CD14-positive monocyte (primary cell): ENCODE results near the gene LGALS8. TPM values are rescaled to one million over a fixed set of nuclear protein-coding genes. Genes with fewer than 3 reads are reported as not detected.

ENCODE experiments used
- DNase-seq, 3 donors: peaks; one replicate each; pipeline ENCODE4 v3.0.0-alpha.2; 2011 to 2022
- H2AFZ ChIP-seq: 2 replicates; pipeline ENCODE4 v1.6.0; 2012; ENCODE audit warnings: mild to moderate bottlenecking, low read depth, low read length, inconsistent platforms; ENCODE audit not compliant: insufficient read depth, poor library complexity, severe bottlenecking
- H3K27ac ChIP-seq, 2 donors: 1 replicate in 1 of 2; 2 replicates in 1 of 2; pipeline ENCODE4 v1.5.1; 2012 to 2013; ENCODE audit warnings: low read length in 2 of 2, control low read depth in 1 of 2, inconsistent platforms in 1 of 2, low read depth in 1 of 2, mild to moderate bottlenecking in 1 of 2
- H3K27me3 ChIP-seq, 2 donors: one replicate each; pipeline versions ENCODE4 v1.6.0 to v1.6.1; 2011 to 2013; ENCODE audit warnings: low read length in 2 of 2; ENCODE audit not compliant: control insufficient read depth in 2 of 2, insufficient read depth in 2 of 2
- H3K36me3 ChIP-seq, 2 donors: replicated peaks in 1 of 2; 1 replicate in 1 of 2; 2 replicates in 1 of 2; pipeline versions ENCODE4 v1.5.1 to v1.6.1; 2012 to 2013; ENCODE audit warnings: low read length in 2 of 2, control low read depth in 1 of 2, inconsistent platforms in 1 of 2, mild to moderate bottlenecking in 1 of 2; ENCODE audit not compliant: insufficient read depth in 2 of 2, control insufficient read depth in 1 of 2
- H3K4me1 ChIP-seq, 2 donors: 1 replicate in 1 of 2; 2 replicates in 1 of 2; pipeline versions ENCODE4 v1.5.1 to v1.6.1; 2012 to 2013; ENCODE audit warnings: low read length in 2 of 2, control low read depth in 1 of 2, inconsistent platforms in 1 of 2, mild to moderate bottlenecking in 1 of 2, moderate library complexity in 1 of 2; ENCODE audit not compliant: insufficient read depth in 2 of 2, control insufficient read depth in 1 of 2
- H3K4me2 ChIP-seq: replicated peaks from 2 replicates; pipeline ENCODE3; 2012; ENCODE audit warnings: low read length, moderate library complexity, mild to moderate bottlenecking; ENCODE audit not compliant: poor library complexity, severe bottlenecking; ENCODE audit errors: extremely low read depth
- H3K4me3 ChIP-seq, 3 experiments: fragments of 200-600 bp in 1 of 3; sonication (generic) in 1 of 3; replicated peaks in 1 of 3; 1 replicate in 2 of 3; 2 replicates in 1 of 3; pipeline ENCODE4 v1.5.1; 2011 to 2013; ENCODE audit warnings: low read length in 3 of 3, mild to moderate bottlenecking in 3 of 3, control low read depth in 2 of 3, low read depth in 2 of 3, inconsistent platforms in 1 of 3, moderate library complexity in 1 of 3
- H3K79me2 ChIP-seq: 2 replicates; pipeline ENCODE4 v1.6.0; 2012; ENCODE audit warnings: mild to moderate bottlenecking, control low read depth, inconsistent platforms, low read length, moderate library complexity; ENCODE audit not compliant: insufficient read depth
- H3K9ac ChIP-seq: 2 replicates; pipeline ENCODE4 v1.6.0; 2017; ENCODE audit warnings: low read length, mild to moderate bottlenecking; ENCODE audit not compliant: insufficient read depth, poor library complexity, severe bottlenecking
- H3K9me3 ChIP-seq, 2 donors: replicated peaks in 1 of 2; 1 replicate in 1 of 2; 2 replicates in 1 of 2; pipeline versions ENCODE4 v1.5.1 to v1.6.1; 2012 to 2013; ENCODE audit warnings: low read length in 2 of 2, control low read depth in 1 of 2; ENCODE audit not compliant: control insufficient read depth in 1 of 2, insufficient read depth in 1 of 2
- H4K20me1 ChIP-seq: 2 replicates; pipeline ENCODE4 v1.6.0; 2012; ENCODE audit warnings: mild to moderate bottlenecking, low read length, control low read depth, moderate library complexity; ENCODE audit not compliant: insufficient read depth
- H3K27ac Mint-ChIP-seq, 7 donors: one replicate each; pipeline ENCODE4 v1.8.0; 2020; ENCODE audit warnings: mild to moderate bottlenecking in 7 of 7, mixed read lengths in 7 of 7, moderate library complexity in 6 of 7, inconsistent platforms in 2 of 7
- H3K27me3 Mint-ChIP-seq, 3 donors: one replicate each; pipeline ENCODE4 v1.8.0; 2021 to 2022; ENCODE audit warnings: low read depth in 3 of 3, mild to moderate bottlenecking in 3 of 3, mixed read lengths in 3 of 3, moderate library complexity in 3 of 3, inconsistent platforms in 1 of 3
- H3K36me3 Mint-ChIP-seq, 2 donors: one replicate each; pipeline ENCODE4 v1.8.0; 2020; ENCODE audit warnings: mixed read lengths in 2 of 2, inconsistent platforms in 1 of 2, mild to moderate bottlenecking in 1 of 2
- H3K4me1 Mint-ChIP-seq: one replicate; pipeline ENCODE4 v1.8.0; 2020; ENCODE audit warnings: mild to moderate bottlenecking, mixed read lengths
- H3K4me3 Mint-ChIP-seq, 2 donors: one replicate each; pipeline ENCODE4 v1.8.0; 2020; ENCODE audit warnings: mild to moderate bottlenecking in 2 of 2, mixed read lengths in 2 of 2, moderate library complexity in 1 of 2
- H3K9me3 Mint-ChIP-seq, 7 donors: one replicate each; pipeline ENCODE4 v1.8.0; 2020 to 2022; ENCODE audit warnings: mixed read lengths in 7 of 7, mild to moderate bottlenecking in 6 of 7, moderate library complexity in 6 of 7, inconsistent platforms in 2 of 7
- CTCF ChIP-seq: fragments of 200-600 bp; IDR thresholded peaks from one replicate; pipeline ENCODE4 v1.8.0; 2022; ENCODE audit warnings: antibody characterized with exemption, mild to moderate bottlenecking
- WGBS: methylation state at CpG from one replicate; pipeline ENCODE4 v1.1.5; 2013; ENCODE audit warnings: missing lambda C conversion rate; ENCODE audit not compliant: insufficient coverage; 5-methylcytosine and 5-hydroxymethylcytosine counted together
- intact Hi-C, 2 donors: fragments of 100-400 bp; cut with micrococcal nuclease; formaldehyde crosslinking; loops; one replicate each; pipeline versions ENCODE4 v1.15.0 to v1.15.1; 2023
- polyA plus RNA-seq, 3 donors: library from polyadenylated mRNA; depleted of rRNA in 1 of 3; unstranded in 2 of 3; stranded (reverse) in 1 of 3; fragments of 300-500 nt in 2 of 3; fragments of >200 nt in 1 of 3; fragmentation: Illumina TruSeq in 2 of 3; gene quantifications; 1 replicate in 2 of 3; 2 replicates in 1 of 3; pipeline ENCODE4 v1.2.3, GENCODE V29; 2012 to 2021

LGALS8 gene
- polyA plus RNA-seq, 3 donors: 58.9 to 84.6 (median 75.7) TPM

DNA sequence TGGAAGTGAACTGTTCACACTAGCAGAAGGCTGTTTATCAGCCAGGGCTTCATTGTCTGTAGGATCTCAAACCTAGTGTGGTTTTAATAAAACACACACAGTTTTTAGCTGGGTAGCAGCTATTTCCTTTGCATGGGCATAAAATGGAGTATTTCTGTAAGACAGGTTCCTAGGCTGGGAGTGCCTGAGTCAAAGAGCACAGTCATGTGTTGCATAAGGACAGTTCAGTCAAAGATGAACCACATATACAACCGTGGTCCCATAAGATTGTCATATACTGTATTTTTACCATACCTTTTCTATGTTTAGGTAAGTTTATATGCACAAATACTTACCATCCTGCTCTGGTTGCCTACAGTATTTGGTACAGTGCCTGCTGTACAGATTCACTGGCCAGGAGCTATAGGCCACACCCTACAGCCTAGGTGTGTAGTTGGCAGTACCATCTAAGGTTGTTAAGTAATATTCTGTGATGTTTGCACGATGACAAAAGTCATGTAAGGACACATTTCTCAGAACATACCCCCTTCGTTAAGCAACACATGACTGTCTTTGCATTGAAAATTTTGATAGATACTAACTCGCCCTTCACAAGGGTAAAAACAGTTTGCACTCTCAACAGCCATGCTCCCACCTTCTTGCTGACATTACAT is 17.2 kb downstream of the LGALS8 start:
- no peak for TF ChIP-seq CTCF
- H3K36me3 Mint-ChIP-seq: peaks cover 89 to 96% of the 10 kb centered on the region in 2 donors

DNA sequence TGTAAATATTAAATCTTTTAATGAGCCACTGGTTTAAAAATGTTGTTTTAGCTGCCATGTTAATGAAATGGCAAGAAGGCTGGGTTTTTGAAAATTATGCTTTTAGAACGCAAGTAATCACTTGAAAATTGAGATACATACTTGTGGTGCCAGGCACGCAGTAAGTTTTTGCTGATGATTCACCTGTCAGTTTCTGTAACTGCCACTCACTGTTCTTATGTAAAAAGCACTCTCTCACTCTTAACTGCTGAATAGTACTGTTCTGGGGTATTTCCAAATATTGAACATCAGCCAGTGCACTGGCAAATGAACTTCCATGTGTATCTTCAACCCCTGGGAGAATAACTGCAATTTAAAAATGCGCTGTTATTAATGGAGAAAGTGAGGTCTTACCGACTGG is 17.9 kb downstream of the LGALS8 start:
- peaks cover 97 to 100% of the 10 kb centered on the region in 2 donors for H3K36me3 ChIP-seq
- no peak overlapping the region for H3K9ac ChIP-seq
- H3K9me3 Mint-ChIP-seq: peaks cover 0 to 1% (median 0%) of the 10 kb centered on the region in 7 donors
- no peaks in the 10 kb centered on the region for H3K9me3 ChIP-seq
- H3K4me3 ChIP-seq: no peak overlapping the region
- H4K20me1 ChIP-seq: peaks cover 59% of the 10 kb centered on the region
- intact Hi-C loops: no loop called here
- no peaks in the 10 kb centered on the region for H3K4me1 ChIP-seq
- peaks cover 6% of the 10 kb centered on the region for H3K4me1 Mint-ChIP-seq
- no peak overlapping the region for H3K4me2 ChIP-seq
- no peak for DNase-seq
- H3K27ac Mint-ChIP-seq: peak overlapping the region in 1 of 7 donors; percentile 11
- TF ChIP-seq CTCF: no peak
- no peak overlapping the region for H3K27ac ChIP-seq
- WGBS: 86% methylated on average over 1 of the region's 4 CpGs
- H2AFZ ChIP-seq: no peak overlapping the region
- H3K4me3 Mint-ChIP-seq: no peak overlapping the region
- H3K27me3 Mint-ChIP-seq: no peaks in the 10 kb centered on the region
- H3K27me3 ChIP-seq: no peaks in the 10 kb centered on the region
- peaks cover 4% of the 10 kb centered on the region for H3K79me2 ChIP-seq
- peaks cover 89 to 95% of the 10 kb centered on the region in 2 donors for H3K36me3 Mint-ChIP-seq

More for the DNA sequence above, 17.2 kb downstream of the LGALS8 start:
- no peaks in the 10 kb centered on the region for H3K9me3 ChIP-seq
- no peak overlapping the region for H3K4me2 ChIP-seq
- peaks cover 0 to 1% (median 0%) of the 10 kb centered on the region in 3 donors for H3K27me3 Mint-ChIP-seq
- peaks cover 12% of the 10 kb centered on the region for H3K79me2 ChIP-seq
- H3K4me3 Mint-ChIP-seq: no peak overlapping the region
- no peaks in the 10 kb centered on the region for H3K27me3 ChIP-seq
- peaks cover 97 to 100% of the 10 kb centered on the region in 2 donors for H3K36me3 ChIP-seq
- no peak overlapping the region for H3K4me3 ChIP-seq
- WGBS: no CpG with 5 or more reads among the region's 4 CpGs
- intact Hi-C loops: no loop called here
- peaks cover 13% of the 10 kb centered on the region for H3K4me1 Mint-ChIP-seq
- H3K9me3 Mint-ChIP-seq: peaks cover 0 to 1% (median 0%) of the 10 kb centered on the region in 7 donors
- H3K27ac ChIP-seq: no peak overlapping the region
- no peak for DNase-seq
- no peak overlapping the region for H2AFZ ChIP-seq
- H3K4me1 ChIP-seq: peaks cover 0 to 3% of the 10 kb centered on the region in 2 donors
- H3K9ac ChIP-seq: no peak overlapping the region
- H3K27ac Mint-ChIP-seq: no peak overlapping the region
- H4K20me1 ChIP-seq: peaks cover 60% of the 10 kb centered on the region
